ENCODE results near the gene DHRS1.

DNA sequence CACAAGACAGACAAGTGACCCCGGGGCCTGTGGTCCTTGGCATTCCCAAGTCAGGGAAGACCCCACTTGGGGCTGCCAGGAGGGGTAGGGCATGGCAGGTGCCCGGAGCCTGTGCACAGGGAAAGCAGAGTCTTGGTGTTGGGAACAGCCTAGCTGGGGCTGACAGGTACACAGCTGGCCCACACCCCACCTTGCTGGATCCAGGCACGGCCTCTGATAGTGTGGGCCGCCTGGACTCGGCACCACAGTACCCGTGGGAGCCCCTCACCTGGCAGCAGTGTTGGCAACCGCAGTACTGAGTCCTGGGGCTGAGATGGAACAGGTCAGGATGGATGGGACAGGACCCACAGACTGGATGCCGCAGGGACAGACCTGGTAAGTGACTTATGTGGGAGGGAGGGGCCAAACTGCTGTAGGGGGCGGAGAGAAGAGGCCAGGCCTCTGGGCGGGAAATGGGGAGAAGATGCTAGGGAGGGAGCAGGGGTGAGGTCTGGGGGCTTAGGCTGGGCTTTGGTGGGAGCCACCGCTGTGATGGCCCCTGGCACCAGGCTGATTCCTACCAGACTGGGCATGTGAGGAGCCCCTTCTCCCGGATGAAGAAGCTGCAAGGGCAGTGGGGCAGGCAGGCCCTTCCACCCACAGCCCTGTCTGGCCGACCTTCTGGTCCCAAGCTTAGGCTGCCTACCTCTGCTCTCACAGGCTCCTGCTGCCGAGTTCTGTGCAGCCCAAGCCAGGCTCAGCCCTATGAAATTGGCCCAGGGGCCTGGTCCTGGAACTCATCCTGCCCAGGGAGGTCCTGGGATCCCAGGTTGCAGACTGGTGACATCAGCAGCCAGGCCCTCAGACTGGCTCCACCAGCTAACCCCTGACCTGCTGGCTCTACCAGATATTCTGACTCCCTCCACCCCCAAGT, 36.5 kb downstream of the DHRS1 start, which contains the start of gene TGM1:
- TF ChIP-seq, protein P1, sequence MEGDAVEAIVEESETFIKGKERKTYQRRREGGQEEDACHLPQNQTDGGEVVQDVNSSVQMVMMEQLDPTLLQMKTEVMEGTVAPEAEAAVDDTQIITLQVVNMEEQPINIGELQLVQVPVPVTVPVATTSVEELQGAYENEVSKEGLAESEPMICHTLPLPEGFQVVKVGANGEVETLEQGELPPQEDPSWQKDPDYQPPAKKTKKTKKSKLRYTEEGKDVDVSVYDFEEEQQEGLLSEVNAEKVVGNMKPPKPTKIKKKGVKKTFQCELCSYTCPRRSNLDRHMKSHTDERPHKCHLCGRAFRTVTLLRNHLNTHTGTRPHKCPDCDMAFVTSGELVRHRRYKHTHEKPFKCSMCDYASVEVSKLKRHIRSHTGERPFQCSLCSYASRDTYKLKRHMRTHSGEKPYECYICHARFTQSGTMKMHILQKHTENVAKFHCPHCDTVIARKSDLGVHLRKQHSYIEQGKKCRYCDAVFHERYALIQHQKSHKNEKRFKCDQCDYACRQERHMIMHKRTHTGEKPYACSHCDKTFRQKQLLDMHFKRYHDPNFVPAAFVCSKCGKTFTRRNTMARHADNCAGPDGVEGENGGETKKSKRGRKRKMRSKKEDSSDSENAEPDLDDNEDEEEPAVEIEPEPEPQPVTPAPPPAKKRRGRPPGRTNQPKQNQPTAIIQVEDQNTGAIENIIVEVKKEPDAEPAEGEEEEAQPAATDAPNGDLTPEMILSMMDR (IDR thresholded peaks at IDR 0.05; ENCODE audit: low read depth, low read length): no peak
- TF ChIP-seq POLR2A (IDR thresholded peaks at IDR 0.05; ENCODE audit: extremely low read depth, insufficient read length) (no peak), MYC (IDR thresholded peaks at IDR 0.05; ENCODE audit: low read depth, low read length) (no peak)
- TF ChIP-seq, protein P2, sequence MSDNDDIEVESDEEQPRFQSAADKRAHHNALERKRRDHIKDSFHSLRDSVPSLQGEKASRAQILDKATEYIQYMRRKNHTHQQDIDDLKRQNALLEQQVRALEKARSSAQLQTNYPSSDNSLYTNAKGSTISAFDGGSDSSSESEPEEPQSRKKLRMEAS (IDR thresholded peaks at IDR 0.05; ENCODE audit: low read depth, low read length): no peak
